HG03520 (cell line): ENCODE measurements around the gene NTRK2.
A peak's percentile ranks its signal among the peaks of the same experiment; 100 is the strongest.
"Not testable (repeated sequence)": the region's sequence is repeated elsewhere in the genome, so short reads cannot be mapped to it uniquely, and the experiment has no call there.

ENCODE experiments used
- ATAC-seq: cut with Tn5 transposase; IDR thresholded peaks from one replicate; pipeline ENCODE4 v1.9.1; 2021; ENCODE audit warnings: mild to moderate bottlenecking, moderate library complexity; ENCODE audit not compliant: unreplicated experiment

Gene NTRK2

DNA sequence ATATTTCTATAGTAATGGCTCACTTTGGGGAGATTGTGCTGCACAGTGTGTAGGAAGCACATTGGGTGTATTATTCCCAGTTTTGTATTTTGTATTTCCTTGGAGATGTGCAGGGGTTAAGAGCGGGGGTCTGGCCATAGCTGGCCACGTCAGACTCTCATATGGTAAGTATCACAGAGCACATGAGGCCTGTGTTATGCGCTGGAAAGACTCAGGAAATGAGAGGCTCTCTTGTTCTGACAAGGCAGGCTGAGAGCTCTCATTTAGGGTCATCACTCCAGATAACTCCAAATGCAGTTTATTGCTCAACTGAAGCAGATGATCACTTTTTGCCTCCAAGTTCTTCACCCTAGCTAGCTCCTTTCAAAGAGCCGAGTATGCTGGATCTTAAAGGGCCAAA lies 205.7 kb downstream of the NTRK2 start:
- ATAC-seq, result no peak

DNA sequence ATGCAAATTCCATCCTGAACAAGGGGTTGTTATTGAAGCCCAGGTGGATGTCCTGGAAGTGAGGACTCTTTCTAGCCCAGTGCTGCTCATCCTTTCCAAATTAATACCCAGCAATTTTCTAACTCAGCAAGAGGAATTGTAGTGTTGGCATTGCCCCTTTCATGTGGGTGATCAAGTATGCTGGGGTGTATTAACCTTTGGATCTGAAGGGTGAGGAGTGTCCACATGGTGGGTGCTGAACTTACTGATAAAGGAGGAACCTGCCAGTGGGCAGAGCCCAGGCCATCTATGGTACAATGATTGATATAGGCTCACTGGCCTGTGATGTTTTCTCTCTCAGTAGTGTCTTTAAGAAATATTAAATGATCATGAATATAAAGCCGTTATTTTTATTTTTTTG lies 210.1 kb downstream of the NTRK2 start:
- ATAC-seq, result no peak

DNA sequence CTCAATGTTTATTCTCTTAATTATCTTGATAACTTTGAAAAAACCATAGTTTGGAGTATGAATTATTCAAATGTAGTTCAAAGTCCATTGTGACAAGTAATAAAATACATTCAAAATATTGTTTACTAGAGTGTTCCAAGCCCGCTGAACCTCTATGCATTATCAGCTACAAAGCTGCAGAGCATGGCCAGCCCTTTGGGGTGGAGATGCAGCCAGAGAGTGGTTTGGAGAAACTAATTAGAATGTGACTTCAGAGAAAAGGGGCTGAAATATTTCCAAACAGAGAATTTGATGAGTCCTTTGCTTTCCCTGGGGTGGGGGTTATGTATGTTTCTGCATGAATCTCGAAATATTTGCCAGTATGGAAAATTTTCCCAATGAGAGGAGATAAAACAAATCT lies 211.3 kb downstream of the NTRK2 start:
- no peak for ATAC-seq

DNA sequence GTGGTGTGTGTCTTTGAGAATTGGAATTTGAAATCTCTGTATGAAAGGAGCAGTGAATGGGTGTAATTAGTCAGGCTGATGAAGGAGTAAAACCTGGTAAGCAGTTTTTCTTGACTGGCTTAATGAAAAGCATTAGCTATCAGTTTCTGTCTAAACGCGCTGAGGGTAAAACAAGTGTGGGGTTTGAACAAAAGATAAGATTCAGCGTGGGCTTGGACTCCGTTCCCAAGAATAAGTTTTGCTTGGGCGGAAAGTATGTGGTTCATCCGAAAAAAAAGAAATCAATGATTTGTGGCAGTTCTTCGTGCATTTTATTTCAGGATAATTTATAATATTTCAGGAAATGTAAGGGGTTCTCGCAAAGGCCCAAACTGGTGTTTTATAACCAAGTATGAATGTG lies 217.3 kb downstream of the NTRK2 start:
- no peak for ATAC-seq

DNA sequence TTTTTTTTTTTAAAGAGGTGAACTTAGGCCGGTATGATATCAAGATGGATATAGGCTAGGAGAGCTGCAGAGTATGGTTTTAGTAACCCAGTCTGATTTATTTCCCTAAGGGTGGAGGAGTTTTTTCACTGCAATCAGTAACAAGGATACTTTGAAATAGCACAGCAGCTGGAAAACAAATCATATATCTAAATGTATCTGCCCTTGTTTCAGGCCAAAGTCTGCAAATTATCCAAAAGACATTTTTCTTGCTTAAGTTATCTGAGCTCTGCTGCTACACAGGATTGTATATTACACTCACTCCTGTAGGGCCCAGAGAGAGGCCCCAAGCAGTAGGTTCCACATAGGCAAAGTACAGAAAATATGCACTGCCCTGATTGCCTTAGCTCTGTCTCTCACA lies 222.4 kb downstream of the NTRK2 start:
- no peak for ATAC-seq

DNA sequence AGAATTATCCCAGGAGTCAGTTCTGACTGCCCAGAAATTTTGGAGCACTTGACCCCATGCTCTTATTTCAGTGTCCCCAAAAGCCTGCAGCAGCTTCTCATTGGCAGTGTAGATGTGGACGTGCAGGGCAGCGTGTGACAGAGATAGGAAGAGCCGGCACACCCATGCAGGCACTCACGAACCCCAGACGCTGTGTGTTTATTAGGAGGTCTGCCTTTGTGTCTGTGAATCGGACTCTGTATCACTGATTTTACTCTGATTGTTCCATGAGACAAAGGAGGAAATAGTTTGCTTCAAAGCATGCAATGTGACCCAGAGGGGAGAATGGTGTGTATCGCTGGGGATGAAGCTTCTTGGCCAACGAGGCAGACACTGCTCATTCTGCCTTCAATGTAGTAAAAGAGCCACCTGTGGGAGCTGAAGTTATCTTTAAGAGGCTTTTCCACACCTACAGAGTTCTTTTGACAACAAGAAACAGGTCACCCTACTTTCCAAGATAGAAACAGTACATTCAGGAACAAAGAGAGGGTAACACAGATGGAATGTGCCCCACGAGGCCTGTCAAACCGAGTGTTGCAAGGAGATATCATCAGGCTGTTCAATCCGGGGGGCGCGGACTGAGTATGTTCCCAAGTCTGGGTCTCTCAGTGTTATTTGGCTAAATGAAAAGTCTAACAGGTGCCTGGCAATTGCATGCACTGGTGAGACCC lies 224.0 kb downstream of the NTRK2 start:
- ATAC-seq, result no peak

DNA sequence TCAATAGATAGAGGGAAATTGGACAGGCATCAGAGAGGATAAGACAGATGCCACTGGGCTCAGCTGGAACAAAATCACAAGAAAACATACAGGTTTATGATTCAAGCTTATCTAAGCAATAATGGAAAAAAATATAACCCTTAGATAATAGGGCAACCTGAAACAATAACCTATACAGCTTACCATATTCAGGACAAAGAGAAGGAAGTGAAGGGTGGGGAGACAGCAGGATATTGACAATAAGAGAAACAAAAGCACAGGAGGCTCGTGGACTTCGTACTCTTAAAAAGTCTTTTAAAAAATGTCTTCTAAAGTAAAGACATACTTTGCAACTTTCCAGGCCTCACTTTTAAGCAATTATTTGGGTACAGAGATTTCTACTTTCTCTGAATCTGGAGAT lies 225.3 kb downstream of the NTRK2 start:
- no peak for ATAC-seq

DNA sequence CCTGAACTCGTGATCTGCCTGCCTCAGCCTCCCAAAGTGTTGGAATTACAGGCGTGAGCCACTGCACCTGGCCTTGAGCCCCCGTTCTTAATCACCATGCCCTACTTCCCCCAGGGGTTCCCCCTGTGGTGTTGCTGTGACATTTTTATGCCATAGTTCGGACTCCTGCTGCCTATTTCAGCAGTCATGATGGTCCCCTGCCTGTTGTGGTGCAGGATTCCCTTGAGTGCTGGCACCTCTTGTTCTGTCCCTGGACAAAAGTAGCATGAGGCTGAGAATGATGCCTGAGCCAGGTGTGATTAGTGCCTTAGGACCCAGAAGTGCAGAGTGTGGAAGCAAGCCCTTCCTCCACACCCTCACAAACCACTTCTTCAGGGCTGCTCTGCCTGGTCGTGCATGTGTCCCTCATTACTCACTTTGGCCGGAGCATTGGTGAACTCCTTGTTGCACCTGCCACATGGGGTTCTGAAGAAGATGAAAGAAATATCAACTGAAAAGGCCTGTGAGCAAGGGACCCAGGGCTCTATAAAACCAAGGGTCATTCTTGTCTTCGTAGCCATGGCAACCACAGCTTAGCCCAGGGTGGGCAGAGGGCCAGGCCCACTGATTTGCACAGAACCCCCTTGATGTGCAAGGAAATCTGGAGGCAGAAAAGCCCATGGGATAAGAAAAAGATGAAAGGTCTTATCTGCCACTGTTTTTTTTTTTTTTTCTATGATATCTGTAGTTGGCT lies 228.0 kb downstream of the NTRK2 start:
- ATAC-seq, result no peak

DNA sequence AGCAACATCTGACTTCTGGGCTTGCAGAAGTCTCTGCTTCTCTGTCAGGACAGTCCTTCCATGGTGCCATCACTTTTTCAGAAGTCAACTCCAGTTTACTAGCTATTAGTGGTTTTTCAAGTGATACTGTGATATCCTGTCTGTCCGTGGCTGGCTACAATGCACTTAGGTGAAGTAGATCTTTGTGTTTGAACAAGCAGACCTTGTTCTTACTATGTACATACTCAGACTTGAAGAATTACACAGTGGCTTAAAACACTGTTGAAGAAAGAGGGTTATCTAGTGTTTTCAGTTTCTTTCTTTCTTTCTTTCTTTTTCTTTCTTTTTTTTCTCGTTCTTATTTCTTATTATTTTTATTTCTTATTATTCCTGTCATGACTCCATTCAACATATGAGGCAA lies 228.7 kb downstream of the NTRK2 start:
- no peak for ATAC-seq

DNA sequence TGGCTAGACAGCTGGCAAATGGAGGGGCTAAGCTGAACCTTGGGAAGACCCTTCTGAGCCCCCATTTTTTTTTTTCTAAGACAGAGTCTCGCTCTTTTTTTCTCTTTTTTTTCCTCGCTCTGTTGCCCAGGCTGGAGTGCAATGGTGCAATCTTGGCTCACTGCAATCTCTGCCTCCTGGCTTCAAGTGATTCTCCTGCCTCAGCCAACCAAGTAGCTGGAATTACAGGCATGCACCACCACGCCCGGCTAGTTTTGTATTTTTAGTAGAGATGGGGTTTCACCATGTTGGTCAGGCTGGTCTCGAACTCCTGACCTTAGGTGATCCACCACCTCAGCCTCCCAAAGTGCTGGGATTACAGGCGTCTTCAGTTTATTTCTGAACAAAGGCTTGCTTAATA lies 229.1 kb downstream of the NTRK2 start:
- not testable (repeated sequence) for ATAC-seq

DNA sequence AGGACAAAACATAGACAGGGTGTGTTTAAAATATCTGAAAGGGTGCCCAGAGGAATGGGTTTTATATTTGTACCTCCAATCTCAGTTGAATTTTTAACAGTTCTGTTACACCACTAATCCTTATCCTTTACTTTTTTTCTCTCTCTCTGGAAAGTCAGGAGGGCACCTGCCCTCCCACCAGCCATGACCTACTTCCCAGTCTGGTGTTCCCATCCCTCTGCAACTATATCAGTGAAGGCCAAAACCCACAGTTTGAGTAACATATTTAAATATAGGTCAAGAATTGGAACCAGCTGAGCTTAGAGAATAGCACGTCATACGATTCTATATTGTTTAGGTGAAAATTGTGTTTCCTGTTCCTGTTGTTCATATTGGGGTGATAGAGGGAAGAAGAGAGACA lies 229.8 kb downstream of the NTRK2 start:
- ATAC-seq, result no peak

DNA sequence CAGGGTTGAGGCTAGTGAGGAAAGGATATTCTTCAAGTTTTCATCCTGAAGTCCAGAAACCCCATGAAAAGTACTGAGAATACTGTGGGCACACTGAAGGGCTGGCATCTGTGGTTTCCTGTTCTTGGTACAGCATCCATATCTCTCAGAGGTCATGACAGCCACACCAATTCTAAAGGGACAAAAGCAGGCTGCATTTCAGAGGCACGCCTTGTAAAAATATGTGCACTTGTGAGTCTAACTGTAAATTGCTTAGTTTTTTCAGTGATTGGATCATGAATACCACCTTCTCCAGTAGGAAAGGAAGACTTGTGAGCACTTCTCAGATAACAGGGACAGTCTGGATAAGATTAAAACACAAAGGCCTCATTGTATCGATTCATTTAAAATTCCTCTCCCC lies 230.9 kb downstream of the NTRK2 start:
- no peak for ATAC-seq

DNA sequence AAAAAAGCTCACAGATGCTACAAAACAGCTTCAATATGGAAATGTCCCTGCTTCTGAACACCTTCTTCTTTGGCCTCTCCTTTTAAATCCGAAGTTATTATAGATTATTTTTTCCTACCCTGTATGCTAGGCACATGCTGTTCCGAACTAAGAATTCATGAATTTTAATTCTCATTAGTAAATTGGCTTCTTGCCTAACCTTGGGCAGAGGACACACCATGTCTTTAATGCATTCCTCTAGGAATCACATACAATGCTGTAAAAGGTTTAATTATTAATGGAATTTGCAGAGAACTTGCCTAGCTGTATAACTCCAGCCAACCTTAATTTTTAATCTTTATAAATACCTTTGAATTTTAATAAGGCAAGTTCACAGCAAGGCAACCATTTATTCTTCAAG lies 234.4 kb downstream of the NTRK2 start:
- no peak for ATAC-seq

DNA sequence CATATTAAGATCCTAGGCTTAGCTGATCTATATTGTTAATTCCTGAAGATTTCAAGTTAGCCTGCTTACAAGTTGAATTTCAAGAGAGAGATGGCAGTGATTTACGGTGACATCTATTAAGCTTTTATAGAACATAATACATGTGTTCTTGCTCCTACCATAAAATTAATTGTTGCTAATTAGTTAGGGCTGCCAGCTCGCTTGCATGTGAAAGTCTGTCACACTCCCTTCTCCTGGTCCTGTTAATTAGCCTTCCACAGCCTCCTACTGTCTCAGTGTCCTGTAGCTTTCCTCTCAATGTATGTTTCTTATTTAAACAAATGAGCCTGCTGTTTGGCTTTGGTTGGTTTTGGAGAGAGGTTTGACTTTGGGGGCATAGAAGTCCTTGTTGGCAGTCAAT lies 247.2 kb downstream of the NTRK2 start:
- no peak for ATAC-seq

DNA sequence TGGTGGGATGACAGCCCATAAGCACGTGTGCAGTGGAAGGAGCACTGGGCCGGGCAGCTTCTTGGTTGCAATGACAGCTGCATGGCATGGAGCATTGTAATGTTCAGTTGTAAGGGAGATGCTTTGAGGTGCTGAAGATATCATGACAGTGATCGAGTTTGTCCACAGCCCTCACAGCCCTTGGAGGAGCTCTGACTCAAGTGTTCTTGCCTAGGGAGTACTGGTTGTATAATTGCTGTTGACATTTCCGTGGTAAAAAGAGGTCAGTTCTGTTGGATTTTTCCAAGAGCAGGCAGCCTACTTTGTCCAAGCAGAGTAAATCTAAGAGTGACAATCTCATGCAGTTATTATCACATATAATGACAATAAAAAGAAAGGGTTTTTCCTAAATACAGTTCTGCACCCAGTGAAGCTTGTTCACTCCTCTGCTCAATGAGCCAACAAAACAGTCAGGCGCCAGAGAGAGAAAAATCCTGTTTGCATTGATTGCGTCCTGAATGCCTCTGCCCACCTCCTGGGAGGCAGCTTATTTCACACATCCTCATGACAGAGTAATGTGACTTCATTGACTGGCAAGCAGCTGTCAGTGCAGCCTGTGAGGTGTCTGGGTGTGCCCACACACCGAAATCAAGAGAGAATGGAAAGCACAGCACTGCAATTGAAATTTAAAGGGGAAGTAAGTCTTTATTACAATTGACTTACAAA lies 248.0 kb downstream of the NTRK2 start:
- peak; percentile 46 for ATAC-seq

DNA sequence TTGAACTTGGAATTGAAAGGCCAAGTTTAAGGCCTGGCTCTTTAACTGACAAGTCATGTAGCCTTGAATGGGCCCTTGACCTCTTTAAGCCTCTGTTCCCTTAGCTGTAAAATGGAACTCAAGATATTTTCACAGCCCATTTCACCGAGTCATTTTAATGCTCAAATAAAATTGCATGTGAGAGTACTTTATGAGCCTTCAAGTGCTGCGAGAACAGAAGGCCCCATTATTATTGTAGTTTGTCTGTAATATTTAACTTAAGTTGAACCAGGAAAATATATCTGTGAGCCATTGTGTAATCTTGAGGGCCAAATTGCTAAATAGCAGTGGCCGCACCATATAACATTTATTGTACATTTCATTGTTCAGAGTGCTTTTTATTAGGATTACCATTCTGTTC lies 249.9 kb downstream of the NTRK2 start:
- ATAC-seq, result no peak

DNA sequence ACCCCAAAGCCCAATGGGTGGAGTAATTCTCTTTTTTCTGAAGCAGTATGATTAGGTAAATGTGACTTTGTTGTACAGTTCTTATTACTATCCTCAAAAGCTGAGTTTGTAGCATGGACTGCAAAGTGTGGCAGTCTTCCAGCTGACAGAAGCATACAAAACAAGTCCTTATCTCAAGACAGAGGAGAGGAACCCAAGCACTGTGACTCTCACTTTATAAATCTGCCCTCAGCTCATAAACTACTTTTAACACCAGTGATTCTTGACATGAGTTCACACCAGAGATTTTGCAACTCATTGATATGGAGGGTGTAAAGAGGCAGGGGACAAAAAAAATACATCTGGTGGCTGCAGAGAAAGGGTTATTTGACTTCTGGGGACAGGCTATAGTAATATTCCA lies 251.6 kb downstream of the NTRK2 start:
- no peak for ATAC-seq

DNA sequence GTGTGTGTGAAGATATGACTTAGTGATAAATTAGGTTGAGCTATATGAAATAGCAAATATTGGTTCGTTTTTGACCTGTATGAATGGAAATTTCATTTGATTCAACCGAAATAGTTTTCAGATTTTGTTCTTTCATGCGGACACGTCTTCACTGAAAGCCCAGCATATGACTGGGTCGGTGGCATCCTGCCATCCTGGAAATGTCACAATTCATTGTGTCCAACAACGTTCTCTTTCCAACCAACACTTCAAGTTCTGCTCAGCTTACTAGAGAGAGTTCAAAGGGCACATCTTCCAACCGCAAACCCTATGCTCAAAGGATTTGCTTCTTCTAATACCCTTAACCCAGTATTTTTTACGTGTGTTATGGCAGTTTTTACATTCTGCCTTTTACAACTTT lies 252.5 kb downstream of the NTRK2 start:
- no peak for ATAC-seq

DNA sequence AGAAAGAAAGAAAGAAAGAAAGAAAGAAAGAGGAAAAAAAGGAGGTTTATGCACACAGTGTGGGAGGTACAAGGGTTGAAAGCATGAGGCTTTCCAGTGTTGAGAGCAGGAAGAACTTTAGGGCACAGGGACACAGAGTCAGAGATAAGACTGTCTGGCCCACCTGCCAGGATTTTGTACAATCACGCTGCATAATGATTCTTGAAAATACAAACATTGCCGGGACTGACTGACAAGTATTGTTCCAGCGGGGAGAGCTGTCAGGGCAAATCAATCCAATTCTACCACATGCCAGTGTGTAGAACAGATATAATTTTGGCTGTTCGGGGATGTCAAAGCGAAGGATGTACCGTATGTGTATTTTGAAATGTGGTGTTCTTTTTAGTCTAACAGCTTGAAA lies 254.7 kb downstream of the NTRK2 start:
- no peak for ATAC-seq

DNA sequence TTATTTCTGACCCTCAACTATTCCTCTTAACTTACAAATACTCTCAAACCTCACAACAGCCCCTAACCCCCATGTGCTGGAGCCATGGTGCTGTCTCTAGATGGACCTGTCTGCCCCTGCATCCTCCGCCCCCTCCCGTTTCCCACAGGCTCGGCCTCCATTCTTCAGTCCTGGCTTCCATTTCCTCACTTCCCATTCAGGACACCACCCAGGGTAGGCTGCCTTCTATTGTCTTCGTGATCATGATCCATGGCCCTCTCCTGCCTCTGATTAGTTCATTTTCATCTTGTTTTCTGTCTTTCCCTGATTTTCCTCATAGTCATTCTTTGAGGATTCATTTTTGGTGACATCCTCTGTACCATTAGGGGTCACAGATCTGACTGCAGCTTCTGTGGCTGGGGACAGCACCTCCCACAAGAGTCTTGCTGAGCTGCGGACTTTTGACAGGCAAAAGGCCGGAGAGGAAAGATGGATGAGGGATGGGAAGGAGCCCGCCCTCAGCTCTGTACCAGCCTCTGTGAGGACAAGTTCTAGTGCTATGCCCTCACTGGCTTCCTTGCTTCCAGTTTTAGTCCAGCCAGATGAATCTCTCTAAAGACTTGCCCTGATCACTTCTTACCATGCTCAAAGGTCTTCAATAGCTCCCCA lies 255.8 kb downstream of the NTRK2 start:
- ATAC-seq, result no peak

DNA sequence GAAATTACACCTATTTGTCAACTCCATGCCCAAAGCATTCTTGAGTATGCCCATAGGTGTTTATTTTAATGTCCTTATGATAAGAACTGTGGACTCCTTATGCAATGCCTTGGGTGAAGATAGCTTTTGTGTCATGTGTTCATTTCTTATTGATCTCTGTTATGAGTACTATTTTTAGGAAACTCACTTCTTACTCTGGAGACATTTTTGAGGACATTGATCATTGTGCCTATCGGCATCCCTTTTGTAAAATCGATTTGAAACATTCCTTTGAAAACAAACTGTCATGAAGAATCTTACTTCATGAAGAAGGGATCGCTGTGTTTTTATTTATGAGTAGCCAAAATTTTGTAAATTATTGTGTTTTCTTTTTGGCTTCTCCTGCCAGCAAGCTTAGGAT lies 257.3 kb downstream of the NTRK2 start:
- ATAC-seq, result no peak

DNA sequence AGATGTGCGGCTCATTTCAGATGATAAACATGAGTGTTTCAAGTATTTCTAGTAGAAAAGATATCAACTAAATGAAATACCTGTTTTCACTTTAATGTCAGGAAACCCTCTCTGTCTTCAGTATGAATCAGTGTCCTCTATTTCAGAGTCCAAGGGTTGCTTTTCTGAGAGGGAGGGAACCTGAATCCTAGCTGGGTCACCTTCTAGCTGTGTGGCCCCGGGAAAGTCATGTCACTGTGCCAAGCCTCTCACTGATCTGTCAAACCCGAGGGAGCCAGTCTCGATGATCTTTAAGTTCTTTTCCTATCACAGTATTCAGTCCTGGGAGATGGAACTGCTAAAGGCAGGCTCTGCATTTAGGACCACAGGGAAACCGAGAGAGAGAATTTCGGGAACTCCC lies 258.9 kb downstream of the NTRK2 start:
- ATAC-seq, result no peak
